ENCODE data around the gene TYK2. TPM values are rescaled to one million over a fixed set of nuclear protein-coding genes. Genes with fewer than 3 reads are reported as not detected.
"Not testable (repeated sequence)": the region's sequence is repeated elsewhere in the genome, so short reads cannot be mapped to it uniquely, and the experiment has no call there.

Gene TYK2
- total and polyA plus RNA-seq, 4 donors = 102 to 175 (median 150) TPM

GRCh38 chr19:10339380-10339960 lies 40.9 kb downstream of the TYK2 start, which contains the start of gene ICAM3:
TSS of gene ICAM3 (minus strand) at chr19:10339624. CDS start at chr19:10339614, 10 bp downstream.
- no peak within 1 kb of the TSS for H3K27ac ChIP-seq (ENCODE audit: low read depth in 1 of 2, low read length in 1 of 2)
- no peak within 1 kb of the TSS for H3K9ac ChIP-seq (ENCODE audit: insufficient read depth in 1 of 2, low read length in 2 of 2)
- H3K36me3 ChIP-seq (ENCODE audit: control insufficient read depth in 4 of 4, insufficient read depth in 4 of 4, low read length in 4 of 4) = no peaks in the 10 kb centered on the region
- peaks cover 0 to 7% (median 0%) of the 10 kb centered on the region in 5 donors for H3K4me1 ChIP-seq (ENCODE audit: control insufficient read depth in 5 of 5, insufficient read depth in 5 of 5, low read length in 5 of 5)
- H3K4me3 ChIP-seq = no peak within 1 kb of the TSS
- 17 to 40% methylated on average over 14 of the region's 14 CpGs for WGBS, 2 donors
- H3K27me3 ChIP-seq (ENCODE audit: control insufficient read depth in 3 of 3, insufficient read depth in 3 of 3, low read length in 2 of 3) = no peaks in the 10 kb centered on the region
- no peak for TF ChIP-seq CTCF (IDR thresholded peaks at IDR 0.05; ENCODE audit: control extremely low read depth, extremely low read depth)
- no peaks in the 10 kb centered on the region for H3K9me3 ChIP-seq (ENCODE audit: control insufficient read depth in 4 of 4, insufficient read depth in 3 of 4, low read length in 3 of 4)
- ATAC-seq (ENCODE audit: insufficient read depth, low FRiP score) (no peak), DNase-seq (no peak)

DNA sequence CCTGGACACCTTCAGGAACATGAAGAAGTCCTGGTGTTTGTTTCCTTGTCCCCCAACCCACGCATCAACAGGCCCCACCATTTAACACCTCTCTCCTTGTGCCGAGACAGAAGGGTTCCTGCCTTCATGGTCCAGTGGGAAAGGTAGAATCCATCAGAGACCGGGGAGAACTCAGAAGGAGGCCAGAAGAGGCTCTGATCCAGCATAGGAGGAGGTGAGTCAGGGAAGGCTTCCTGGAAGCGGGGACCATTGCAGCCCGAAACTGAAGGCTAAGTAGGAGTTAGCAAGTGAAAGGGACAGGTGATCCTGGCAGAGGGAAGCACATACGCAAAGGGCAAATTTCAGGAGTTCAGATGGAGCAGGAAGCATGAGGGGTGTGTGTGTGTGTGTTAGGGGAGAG lies 41.4 kb downstream of the TYK2 start:
- Histone ChIP-seq H3K9ac (ENCODE audit: insufficient read depth in 1 of 2, low read length in 2 of 2) (no peak overlapping the region), H3K27me3 (ENCODE audit: control insufficient read depth in 3 of 3, insufficient read depth in 3 of 3, low read length in 2 of 3) (no peaks in the 10 kb centered on the region), H3K4me1 (ENCODE audit: control insufficient read depth in 5 of 5, insufficient read depth in 5 of 5, low read length in 5 of 5) (peaks cover 0 to 12% (median 2%) of the 10 kb centered on the region in 5 donors), H3K9me3 (ENCODE audit: control insufficient read depth in 4 of 4, insufficient read depth in 3 of 4, low read length in 3 of 4) (no peaks in the 10 kb centered on the region), H3K4me3 (no peak overlapping the region), H3K27ac (ENCODE audit: low read depth in 1 of 2, low read length in 1 of 2) (no peak overlapping the region), H3K36me3 (ENCODE audit: control insufficient read depth in 4 of 4, insufficient read depth in 4 of 4, low read length in 4 of 4) (no peaks in the 10 kb centered on the region)
- DNase-seq (no peak), ATAC-seq (ENCODE audit: insufficient read depth, low FRiP score) (no peak)
- 63 to 76% methylated on average over 6 of the region's 6 CpGs for WGBS, 2 donors
- no peak for TF ChIP-seq CTCF (IDR thresholded peaks at IDR 0.05; ENCODE audit: control extremely low read depth, extremely low read depth)

- ATAC-seq (ENCODE audit: insufficient read depth, low FRiP score); H3K4me3 ChIP-seq; H3K27ac ChIP-seq (ENCODE audit: low read depth in 1 of 2, low read length in 1 of 2); H3K27me3 ChIP-seq (ENCODE audit: control insufficient read depth in 3 of 3, insufficient read depth in 3 of 3, low read length in 2 of 3); H3K9ac ChIP-seq (ENCODE audit: insufficient read depth in 1 of 2, low read length in 2 of 2); DNase-seq; H3K9me3 ChIP-seq (ENCODE audit: control insufficient read depth in 4 of 4, insufficient read depth in 3 of 4, low read length in 3 of 4); H3K36me3 ChIP-seq (ENCODE audit: control insufficient read depth in 4 of 4, insufficient read depth in 4 of 4, low read length in 4 of 4): not testable (repeated sequence)
- WGBS, 2 donors = 97 to 99% methylated on average over 9 of the region's 9 CpGs
- H3K4me1 ChIP-seq (ENCODE audit: control insufficient read depth in 5 of 5, insufficient read depth in 5 of 5, low read length in 5 of 5) = peaks cover 0 to 25% (median 9%) of the 10 kb centered on the region in 5 donors
Measured at GRCh38 chr19:10336725-10337124, 43.6 kb downstream of the TYK2 start.

DNA sequence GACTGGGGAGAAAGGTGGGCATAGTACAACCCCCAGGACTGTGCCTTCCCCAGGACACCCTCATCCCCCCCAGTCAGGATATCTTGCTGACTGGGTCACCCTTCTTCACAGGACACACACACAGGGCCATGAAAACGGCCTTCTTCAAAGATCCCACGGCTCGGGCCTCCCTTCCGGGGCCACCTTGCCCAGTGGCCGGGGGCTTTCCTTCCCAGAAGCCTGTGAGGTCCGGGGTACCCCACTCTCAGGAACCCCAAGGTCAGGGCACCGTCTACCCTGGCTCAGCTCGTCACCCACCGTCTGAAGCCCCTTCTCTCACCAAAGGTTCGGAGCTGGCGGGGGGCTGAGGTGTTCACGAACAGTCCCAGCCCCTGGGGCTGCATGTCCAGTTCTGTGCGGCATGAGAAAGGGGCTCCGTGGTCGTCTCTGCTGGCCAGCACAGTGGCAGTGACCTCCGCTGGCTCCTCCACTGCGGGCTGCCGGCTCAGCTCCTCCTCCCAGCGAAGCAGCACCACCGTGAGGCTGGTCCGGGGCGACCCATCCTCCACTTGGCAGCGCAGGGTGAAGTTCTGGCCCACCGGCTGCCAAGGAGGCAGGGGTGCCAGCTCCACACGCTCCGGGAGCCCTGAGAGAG lies 44.9 kb downstream of the TYK2 start:
- H3K27ac ChIP-seq (ENCODE audit: low read depth in 1 of 2, low read length in 1 of 2) = peak overlapping the region in 1 of 2 donors; percentile 32
- H3K4me3 ChIP-seq = no peak overlapping the region
- no peak overlapping the region for H3K9ac ChIP-seq (ENCODE audit: insufficient read depth in 1 of 2, low read length in 2 of 2)
- H3K27me3 ChIP-seq (ENCODE audit: control insufficient read depth in 3 of 3, insufficient read depth in 3 of 3, low read length in 2 of 3) = no peaks in the 10 kb centered on the region
- no peaks in the 10 kb centered on the region for H3K9me3 ChIP-seq (ENCODE audit: control insufficient read depth in 4 of 4, insufficient read depth in 3 of 4, low read length in 3 of 4)
- ATAC-seq (ENCODE audit: insufficient read depth, low FRiP score) = no peak
- peaks cover 0 to 2% (median under 1%) of the 10 kb centered on the region in 4 donors for H3K36me3 ChIP-seq (ENCODE audit: control insufficient read depth in 4 of 4, insufficient read depth in 4 of 4, low read length in 4 of 4)
- no peak for TF ChIP-seq CTCF (IDR thresholded peaks at IDR 0.05; ENCODE audit: control extremely low read depth, extremely low read depth)
- H3K4me1 ChIP-seq (ENCODE audit: control insufficient read depth in 5 of 5, insufficient read depth in 5 of 5, low read length in 5 of 5) = peaks cover 0 to 25% (median 9%) of the 10 kb centered on the region in 5 donors
- WGBS, 2 donors = 66 to 80% methylated on average over 26 of the region's 26 CpGs
- peak in 1 of 3 donors; percentile 4 for DNase-seq

Measured in lung (tissue), 12 donors.